HG03521 (cell line): Measurements from ENCODE around the gene GALNT14.
"Not testable (repeated sequence)": the region's sequence is repeated elsewhere in the genome, so short reads cannot be mapped to it uniquely, and the experiment has no call there.

Experiments used
- ATAC-seq: cut with Tn5 transposase; IDR thresholded peaks from one replicate; pipeline ENCODE4 v1.9.1; 2021; ENCODE audit warnings: mild to moderate bottlenecking, moderate library complexity; ENCODE audit not compliant: unreplicated experiment

GALNT14 gene, protein sequence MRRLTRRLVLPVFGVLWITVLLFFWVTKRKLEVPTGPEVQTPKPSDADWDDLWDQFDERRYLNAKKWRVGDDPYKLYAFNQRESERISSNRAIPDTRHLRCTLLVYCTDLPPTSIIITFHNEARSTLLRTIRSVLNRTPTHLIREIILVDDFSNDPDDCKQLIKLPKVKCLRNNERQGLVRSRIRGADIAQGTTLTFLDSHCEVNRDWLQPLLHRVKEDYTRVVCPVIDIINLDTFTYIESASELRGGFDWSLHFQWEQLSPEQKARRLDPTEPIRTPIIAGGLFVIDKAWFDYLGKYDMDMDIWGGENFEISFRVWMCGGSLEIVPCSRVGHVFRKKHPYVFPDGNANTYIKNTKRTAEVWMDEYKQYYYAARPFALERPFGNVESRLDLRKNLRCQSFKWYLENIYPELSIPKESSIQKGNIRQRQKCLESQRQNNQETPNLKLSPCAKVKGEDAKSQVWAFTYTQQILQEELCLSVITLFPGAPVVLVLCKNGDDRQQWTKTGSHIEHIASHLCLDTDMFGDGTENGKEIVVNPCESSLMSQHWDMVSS

DNA sequence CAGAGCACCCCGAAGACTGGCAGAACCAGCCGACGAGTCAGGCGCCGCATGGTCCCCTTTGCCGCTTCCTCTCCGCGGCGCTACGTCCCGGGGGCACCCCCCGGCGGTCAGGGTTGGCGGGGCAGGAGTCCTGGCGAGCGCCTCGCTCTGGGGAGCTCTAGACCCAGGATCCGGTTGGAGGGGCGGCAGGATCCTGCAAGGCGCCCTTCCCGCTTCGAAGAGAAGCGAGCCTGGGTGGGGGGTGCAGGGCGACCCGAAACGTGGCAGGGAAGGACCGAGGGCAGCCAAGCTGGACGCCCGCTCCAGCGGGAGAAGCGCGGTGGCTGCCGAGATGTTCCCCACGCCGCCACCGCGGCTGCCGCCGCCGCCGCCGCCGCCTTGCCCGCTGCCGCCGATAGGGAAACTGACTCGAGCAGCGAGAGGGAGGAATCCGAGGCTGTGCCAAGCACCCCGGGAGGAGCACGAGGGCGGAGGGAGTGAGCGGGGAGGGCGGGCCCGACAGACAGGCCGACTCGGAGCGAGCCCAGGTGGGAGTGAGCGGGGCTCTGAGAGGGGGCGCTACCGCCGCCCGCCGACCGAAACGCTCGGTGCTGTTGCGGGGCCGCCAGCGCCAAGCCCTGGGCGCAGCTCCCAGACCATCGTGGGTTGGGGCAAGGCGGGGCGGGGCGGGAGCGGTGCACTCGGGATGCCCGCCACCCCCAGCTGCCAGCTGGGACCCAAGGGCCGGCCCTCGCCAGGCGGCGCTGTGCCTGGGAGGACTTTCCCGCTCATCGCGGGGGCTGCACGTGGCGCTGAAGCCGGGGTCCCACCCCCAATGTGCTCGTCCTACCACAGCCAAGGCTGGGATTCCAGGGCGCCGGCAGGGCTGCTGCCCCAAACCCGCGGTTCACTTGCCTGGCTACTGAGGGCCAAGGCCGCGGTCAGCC is at the start of gene GALNT14:
Gene GALNT14, minus strand, starts transcription at position 404 of the 926 bp plus-strand sequence. Its CDS starts 354 bp downstream, at position 50.
- no peak for ATAC-seq

DNA sequence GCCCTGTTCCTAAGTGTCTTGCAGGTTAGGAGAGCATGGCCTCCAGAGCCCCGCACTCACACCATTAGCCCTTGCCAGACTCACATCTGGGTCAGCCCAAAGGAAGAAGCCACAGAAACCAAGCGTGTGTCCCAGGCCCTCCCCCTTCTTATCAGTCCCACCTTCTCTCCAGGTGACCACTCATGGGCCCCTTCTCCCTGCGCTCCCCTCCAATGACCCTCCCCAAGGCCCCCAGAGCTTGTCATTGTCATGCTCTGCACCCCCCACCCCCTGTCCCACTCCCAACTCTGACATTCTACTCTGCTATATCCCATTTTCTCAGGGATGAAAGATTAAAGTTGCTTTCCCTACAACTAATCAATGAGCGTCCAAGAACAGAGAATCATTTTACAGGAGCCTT is 48.9 kb upstream of the GALNT14 start:
- ATAC-seq, result no peak

DNA sequence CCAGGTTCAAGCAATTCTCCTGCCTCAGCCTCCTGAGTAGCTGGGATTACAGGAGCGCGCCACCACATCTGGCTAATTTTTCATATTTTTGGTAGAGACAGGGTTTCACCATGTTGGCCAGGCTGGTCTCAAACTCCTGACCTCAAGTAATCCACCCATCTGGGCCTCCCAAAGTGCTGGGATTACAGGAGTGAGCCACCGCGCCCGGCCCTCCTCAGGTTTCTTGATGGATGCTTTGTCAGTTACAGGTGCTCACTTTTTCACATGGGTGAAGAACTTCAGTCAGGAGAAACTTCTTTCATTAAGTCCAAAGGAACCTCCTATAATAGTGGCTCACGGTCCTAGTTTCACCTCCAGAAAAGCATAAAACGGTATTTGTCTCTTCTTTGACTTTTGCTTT is 45.7 kb upstream of the GALNT14 start:
- ATAC-seq, result not testable (repeated sequence)

DNA sequence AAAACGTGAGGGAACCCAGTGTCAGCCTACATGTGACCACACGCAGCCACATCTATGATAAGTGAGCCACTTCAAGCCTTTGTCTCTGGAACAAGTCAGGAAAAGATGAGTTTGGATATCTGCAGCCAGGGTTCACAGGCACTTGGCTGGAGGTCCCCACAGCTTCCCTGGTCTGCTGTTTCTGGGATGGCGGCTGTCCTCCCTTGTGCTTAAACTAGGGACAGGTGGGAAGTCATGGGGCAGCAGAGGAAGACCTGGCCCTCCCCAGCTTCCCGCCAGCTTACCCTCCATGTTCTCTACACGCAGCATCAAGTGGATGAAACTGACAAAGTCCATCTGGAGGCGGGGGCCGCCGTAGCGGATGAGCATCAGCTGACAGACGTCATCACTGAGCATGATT is 38.5 kb upstream of the GALNT14 start:
- ATAC-seq, result no peak

DNA sequence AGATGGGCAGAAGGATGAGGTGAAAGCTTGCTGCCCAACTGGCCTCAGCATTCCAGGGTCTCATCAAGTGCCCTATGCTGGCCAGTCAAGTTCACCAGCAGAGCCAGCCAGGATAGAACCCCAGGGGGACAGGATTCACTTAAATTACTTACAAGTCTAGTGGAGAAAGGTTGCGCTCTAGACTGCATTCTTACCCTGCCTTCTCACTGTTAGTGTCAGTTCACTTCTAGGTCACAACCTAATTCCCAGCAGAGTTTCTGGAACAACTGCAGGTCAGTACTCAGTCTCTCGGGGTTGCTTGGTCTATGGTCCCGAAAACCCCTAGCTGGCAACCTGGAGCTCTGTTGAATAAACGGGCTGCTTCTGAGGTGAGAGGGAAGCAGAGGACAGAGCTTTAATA is 32.9 kb upstream of the GALNT14 start:
- no peak for ATAC-seq

DNA sequence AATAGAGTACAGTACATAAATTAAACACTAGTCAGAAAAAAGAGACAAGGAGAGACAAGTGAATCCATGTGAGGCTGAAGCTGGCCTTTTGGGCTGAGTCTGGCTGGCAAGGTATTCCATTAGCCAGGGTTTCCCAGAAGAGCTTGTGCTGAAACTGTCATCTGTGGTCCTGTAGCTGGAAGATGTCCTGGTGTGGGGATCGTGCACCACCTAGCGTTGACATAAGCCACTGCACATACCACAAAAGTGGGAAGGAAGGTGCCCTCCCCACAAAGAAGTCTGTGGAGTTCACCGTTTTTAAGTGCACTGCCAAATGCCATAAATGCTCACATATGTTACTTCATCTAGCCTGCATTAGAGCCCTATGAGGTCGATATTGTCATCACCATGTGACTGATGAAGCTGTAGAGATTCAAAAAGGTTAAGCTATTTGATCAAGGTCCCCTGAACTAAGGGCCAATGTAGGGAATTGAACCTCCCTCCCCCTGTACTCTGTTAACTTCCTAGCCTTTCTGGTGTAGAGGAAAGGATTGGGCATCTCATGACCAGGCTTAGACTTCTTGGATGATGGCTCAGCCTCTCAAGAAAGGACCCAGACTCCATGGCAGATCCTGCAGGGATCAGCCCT is 31.9 kb upstream of the GALNT14 start:
- peak; percentile 70 for ATAC-seq

DNA sequence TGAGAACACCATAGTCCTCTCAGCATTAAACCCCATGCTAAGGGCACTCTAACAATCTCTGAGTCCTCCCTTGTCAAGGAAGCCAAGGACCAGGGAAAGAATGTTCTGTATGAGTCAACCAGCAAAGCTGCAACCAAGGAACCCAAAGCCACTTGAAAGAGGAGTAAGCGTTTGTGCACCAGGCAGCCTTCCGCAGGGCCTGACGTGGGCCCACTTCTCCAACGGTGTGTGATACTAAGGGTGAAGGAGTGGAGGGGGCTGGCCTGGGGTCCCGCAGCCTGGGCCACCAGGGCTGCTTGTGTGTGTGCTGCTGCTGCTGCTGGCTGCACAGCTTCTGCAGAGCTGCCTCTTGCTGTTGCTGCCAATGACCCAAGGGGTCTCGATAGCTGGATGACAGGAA is 30.1 kb upstream of the GALNT14 start:
- no peak for ATAC-seq

DNA sequence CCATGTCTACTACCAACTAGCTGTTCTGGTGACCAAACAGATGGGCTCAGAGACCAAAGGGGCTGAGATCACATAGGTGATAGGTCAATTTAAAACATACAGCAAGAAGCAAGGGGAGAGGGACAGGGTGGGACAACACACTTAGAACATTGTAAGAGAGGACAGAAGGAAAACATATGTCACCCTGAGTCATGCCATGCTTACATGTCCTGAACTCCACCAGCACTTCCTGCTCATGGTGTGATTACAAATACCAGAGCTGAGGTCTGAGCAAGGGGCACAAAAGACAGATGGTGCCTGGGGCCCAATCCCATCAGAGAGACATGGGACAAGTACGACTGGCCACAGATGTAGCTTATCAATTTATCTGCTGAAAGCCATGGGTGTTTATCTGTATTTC is 28.7 kb upstream of the GALNT14 start:
- ATAC-seq, result no peak

DNA sequence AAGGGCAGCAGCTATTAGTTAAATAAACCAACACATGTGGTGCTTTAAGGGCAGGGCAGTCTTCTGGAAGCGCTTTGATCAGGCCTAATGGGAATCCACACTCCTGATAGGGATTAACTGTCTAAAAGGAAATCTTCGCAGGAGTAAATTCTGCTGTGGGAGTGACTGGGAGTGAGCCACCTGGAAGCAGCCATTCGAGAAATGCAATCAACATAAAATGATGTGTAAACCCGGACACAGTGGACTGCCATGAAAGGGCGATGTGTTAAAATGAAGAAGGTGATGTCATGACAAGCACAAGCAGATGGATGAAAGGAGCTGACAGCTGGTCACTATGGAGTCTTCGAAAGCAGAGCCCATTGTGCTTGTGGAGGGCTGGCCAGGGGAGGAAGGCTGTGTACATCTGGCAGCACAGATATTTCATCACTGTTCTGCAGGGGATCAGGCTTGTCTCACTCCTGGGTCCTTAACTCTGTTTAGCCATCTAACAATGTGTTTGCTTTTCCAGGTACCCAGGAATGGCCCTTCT is 24.8 kb upstream of the GALNT14 start:
- no peak for ATAC-seq

DNA sequence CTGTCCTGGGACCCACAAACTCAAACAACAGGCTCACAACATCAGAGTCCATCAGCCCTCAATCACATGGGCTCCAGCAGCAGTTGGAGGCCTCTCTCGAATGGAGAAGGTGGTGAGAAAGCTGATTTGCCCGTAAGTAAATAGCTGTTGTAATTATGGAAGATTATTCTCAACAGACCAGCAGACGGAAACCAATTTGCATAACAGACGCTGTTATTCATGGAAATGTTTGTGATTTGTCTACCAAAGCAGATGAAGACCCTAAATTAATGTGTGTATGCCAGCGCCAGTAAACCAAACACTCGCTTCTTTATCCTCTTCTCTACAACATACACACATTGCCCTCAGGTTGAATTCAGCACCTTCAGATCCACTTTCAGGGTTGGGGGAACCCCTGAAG is 23.4 kb upstream of the GALNT14 start:
- no peak for ATAC-seq

DNA sequence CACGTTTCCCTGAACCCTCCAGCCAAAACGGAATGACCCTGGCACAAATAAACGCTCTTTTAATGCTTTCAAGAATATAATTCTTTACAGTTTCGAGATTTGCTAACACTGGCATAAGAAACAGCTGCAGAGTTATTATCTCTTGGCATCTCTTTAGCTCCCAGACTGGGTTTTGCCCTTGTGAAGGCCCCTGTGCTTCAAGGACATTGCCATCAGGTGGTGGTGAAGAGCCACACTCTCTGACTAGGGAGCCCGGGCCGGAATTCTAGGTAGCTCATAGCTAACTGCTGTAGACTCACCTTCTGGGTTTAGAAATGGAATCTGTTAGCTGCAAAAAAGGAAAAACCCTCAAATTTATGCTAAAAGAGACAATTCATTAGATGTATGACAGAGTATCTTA is 13.3 kb upstream of the GALNT14 start:
- ATAC-seq, result no peak

DNA sequence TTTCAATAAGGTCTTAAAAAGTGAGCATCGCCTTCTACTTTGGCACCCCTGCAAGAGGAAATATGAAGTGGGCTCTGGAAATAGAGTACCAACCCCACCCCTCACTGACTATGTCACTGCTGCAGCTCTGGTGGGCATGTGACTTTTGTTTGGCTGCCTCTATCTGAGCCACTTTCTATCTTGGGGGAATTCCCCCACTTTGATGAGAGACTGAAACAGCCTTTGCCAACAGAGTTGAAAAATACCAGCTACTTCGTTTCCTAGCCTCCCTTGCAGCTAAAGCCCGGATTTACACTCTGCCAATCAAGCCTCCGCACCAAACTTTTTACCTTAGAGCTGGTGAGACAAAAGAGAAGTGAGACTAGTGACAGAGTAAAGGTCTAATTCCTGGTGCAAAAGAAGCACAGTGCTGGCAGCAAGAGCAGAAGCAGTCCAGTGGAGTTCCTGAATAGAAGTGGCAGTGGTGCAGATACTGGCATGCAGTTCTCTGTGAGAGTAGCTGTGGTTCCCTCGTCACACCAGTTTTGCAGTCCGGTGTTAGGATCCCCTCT is 12.0 kb upstream of the GALNT14 start:
- ATAC-seq, result no peak

DNA sequence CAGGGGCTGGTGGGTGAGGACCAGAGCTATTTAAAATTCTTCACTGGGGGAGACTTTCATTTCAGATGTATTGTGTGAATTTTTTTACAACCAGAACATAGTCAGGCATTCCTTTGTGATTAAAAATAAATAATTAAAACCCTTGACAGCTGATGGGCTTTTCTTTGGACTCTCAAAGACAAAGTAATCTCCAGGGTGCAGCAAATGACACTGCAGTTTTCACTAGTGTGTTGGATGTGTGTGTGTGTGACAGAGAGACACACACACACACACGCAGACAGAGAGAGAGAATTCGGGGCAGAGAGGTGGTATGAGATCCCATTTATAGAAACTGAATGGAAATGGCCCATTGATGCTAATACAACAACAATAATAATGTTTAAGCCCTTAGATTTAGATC is 10.3 kb upstream of the GALNT14 start:
- no peak for ATAC-seq

DNA sequence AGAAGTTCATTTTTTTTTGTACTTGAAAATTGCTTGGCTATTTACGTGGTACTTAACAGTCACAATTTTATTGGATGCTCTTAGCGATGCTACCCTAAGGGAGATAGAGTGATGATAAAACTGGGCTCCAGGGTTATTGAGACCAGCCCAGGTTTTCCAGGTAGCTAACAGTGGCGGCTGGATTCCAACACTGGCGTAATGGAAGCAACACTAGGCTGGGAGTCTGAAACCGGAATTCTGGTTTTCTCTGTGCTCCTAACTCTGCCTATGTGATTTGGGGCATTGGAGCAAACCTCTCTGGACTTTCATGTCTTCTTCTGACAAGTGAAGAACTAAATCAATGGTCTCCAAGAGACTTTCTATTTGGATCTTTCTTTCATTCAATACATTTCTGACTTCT is 9.4 kb upstream of the GALNT14 start:
- no peak for ATAC-seq

DNA sequence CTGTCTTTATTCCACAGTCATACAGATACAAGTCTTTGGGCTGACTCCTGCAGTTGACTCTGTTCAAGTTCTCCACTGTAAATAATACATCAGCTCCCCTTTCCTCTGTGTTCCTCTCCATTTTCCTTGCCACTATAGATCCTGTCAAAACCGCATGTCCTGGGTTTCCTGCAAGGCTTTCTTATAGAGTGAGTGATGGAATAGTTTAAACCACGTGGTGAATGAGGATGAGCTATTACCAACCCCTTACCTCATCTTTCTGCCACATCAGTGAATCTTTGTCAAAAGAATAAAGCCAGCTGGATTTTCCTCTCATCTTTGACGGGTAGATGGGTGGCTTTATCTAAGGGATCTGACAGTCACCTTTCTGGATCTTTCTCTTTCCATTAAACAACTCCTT is 3.9 kb upstream of the GALNT14 start:
- ATAC-seq, result no peak

DNA sequence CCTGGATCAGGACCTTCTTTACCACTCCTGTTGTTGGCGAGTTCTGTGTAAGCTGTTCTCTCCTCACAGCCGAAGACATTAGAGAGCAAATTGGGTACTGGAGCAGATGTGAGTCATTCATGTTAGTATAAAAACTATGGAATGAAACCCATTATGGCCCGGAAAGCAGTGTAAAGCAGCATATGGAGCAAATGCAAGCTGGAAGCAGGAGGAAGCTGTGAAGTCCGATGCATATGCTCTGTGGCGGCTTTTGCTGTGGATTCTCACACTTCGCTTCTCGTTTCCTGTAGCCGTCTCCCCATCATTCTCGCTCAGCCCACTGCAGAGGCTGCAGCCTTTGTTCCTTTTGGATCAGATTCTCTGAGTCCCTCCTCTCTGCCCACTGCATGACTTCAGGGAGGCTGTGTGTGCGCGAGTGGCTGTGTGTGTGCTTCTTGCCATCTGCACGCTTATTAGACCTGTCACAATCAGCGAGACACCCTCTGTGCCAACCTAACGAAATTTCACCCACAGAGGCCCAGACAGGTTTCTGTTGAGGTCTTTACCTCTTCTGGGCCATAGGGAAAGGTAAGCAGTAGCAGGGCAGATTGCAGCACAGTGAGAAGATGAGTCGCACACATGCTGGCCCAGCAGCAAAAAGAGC is 3.3 kb upstream of the GALNT14 start:
- ATAC-seq, result no peak

DNA sequence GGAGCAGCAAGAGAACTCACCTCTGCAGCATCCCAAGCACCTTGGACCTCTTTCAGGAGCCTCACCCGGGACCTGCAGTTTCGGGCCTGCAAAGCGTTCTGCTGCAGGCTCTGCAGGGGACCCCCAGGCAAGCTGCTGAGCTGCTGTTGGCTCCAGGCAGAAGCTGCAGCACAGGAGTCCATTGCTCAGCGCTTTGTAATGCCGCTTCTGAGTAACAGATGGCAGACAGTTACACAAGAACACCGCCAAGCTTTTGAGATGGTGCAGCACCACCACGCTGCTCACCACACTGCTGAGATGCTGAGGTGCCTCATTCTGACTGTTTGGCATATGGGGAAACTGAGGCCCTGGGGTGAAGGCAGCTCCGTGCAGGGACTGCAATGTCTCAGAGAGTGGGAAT is 1.9 kb upstream of the GALNT14 start:
- ATAC-seq, result no peak

DNA sequence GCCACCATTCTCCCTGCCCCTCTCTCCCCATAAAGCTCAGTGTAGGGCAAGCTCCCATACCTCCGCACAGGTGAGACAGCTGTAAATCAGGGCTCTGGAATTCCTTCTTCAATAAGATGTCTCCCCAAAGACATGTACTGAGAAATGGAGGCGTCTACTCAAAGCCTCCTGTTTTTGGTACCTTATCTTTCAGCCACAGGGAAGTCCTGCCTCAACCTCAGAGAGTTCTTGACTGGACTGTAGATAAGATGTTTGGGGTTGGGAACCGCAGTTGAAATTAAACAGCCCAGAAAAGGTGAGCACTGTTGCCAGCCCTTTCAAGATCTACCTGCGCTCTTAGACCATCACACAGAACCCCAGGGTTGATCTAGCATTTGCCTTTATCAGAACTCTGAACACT is 1.4 kb upstream of the GALNT14 start:
- no peak for ATAC-seq

DNA sequence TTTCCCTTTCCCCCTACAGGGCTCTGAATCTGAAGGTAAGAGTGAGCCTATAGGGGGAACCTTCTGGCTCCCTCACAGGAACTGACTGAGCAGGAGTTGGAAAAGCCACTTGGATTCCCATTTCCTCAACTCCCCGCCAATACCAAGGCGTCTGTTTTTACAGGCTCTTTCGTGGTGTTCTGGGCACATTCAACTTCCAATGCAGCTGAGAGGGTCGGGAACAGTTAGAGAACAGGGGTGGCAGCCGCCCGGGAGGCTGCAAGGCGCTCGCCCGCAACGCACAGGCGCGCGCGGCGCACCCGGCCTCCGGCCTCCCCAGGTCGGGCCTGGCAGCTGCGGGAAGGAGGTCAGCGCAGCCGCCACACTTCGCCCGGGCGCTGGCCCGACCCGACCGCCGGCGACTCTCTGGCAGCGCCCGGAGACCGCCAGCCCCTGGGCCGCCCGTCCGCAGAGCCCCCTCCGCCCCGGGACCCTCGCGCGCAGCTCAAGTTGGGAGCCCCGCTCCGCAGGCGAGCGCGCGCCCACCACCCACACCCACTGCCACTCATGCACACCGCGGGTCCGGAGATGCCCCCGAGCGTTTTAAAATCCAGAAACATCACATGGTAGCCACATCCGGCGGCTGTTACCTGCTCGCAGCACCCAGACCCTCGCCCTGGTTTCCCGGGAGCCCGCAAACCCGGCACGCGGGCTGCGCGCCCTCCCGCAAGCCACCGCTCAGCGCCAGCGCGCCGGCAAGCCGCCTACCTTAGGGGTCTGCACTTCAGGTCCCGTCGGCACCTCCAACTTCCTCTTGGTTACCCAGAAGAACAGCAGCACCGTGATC is 816 bp downstream of the GALNT14 start:
- ATAC-seq, result no peak
